Measurements from ENCODE around the gene GAL3ST2.

Gene GAL3ST2

DNA sequence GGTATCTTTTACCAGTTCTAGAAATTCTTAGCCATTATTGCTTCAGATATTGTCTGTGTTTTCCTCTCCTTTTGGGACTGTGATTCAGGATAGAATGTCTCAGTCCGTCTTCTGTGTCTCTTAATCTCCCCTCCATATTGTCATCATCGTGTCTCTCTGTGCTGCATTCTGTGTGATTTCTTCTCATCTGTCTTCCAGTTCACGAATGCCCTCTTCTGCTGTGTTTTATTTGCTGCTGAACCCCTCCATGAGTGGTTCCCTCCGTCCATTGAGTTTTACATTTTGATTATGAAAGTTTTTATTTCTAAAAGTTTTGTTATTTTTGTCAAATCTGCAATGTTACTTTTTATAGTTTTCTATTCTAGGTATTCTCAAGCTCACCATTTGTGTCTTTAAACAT, 30.5 kb upstream of the GAL3ST2 start:
- DNase-seq (ENCODE audit: extremely low read depth, low read depth), result no peak
- TF ChIP-seq, protein P1, sequence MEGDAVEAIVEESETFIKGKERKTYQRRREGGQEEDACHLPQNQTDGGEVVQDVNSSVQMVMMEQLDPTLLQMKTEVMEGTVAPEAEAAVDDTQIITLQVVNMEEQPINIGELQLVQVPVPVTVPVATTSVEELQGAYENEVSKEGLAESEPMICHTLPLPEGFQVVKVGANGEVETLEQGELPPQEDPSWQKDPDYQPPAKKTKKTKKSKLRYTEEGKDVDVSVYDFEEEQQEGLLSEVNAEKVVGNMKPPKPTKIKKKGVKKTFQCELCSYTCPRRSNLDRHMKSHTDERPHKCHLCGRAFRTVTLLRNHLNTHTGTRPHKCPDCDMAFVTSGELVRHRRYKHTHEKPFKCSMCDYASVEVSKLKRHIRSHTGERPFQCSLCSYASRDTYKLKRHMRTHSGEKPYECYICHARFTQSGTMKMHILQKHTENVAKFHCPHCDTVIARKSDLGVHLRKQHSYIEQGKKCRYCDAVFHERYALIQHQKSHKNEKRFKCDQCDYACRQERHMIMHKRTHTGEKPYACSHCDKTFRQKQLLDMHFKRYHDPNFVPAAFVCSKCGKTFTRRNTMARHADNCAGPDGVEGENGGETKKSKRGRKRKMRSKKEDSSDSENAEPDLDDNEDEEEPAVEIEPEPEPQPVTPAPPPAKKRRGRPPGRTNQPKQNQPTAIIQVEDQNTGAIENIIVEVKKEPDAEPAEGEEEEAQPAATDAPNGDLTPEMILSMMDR (IDR thresholded peaks at IDR 0.05; ENCODE audit: low read depth, low read length, missing control alignments), result no peak
- H3K4me3 ChIP-seq (replicated peaks; ENCODE audit: low read depth, low read length), result no peak overlapping the region

GRCh38 chr2:241748468-241749256, 28.0 kb upstream of the GAL3ST2 start:
- no peak for DNase-seq (ENCODE audit: extremely low read depth, low read depth)
- H3K4me3 ChIP-seq (replicated peaks; ENCODE audit: low read depth, low read length), result no peak overlapping the region
- TF ChIP-seq, protein P1 (IDR thresholded peaks at IDR 0.05; ENCODE audit: low read depth, low read length, missing control alignments), result no peak

- DNase-seq (ENCODE audit: extremely low read depth, low read depth), result no peak
- TF ChIP-seq, protein P1 (IDR thresholded peaks at IDR 0.05; ENCODE audit: low read depth, low read length, missing control alignments), result no peak
- no peak overlapping the region for H3K4me3 ChIP-seq (replicated peaks; ENCODE audit: low read depth, low read length)
Measured at GRCh38 chr2:241750076-241750840, 26.4 kb upstream of the GAL3ST2 start.

- no peak overlapping the region for H3K4me3 ChIP-seq (replicated peaks; ENCODE audit: low read depth, low read length)
Measured at GRCh38 chr2:241751152-241751551, 25.5 kb upstream of the GAL3ST2 start.

GRCh38 chr2:241751776-241752175, 24.8 kb upstream of the GAL3ST2 start:
- TF ChIP-seq, protein P1 (IDR thresholded peaks at IDR 0.05; ENCODE audit: low read depth, low read length, missing control alignments), result no peak
- DNase-seq (ENCODE audit: extremely low read depth, low read depth), result no peak
- H3K4me3 ChIP-seq (replicated peaks; ENCODE audit: low read depth, low read length), result no peak overlapping the region

More at GRCh38 chr2:241751152-241751551, 25.5 kb upstream of the GAL3ST2 start:
- TF ChIP-seq, protein P1 (IDR thresholded peaks at IDR 0.05; ENCODE audit: low read depth, low read length, missing control alignments), result no peak
- DNase-seq (ENCODE audit: extremely low read depth, low read depth), result no peak

DNA sequence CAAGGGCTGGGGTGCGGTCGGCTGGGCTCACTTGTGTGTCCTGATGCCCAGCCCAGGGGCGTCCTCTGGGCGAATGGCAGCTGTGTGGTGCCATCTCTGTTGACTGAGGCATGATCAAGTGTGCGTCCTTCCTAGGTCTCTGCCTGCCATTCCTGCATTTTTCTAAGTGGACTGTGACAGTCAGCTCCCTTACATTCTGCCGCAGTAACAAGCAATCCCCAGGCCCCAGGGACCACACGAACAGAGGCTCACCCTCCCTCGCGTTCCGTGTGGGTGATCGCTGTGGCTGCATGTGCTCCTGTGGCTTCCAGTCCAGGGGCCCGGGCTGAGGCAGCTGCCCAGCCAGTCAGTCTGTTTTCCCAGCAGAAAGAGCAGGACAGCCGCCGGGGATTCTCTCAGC, 24.4 kb upstream of the GAL3ST2 start:
- TF ChIP-seq, protein P1 (IDR thresholded peaks at IDR 0.05; ENCODE audit: low read depth, low read length, missing control alignments), result no peak
- no peak for DNase-seq (ENCODE audit: extremely low read depth, low read depth)
- no peak overlapping the region for H3K4me3 ChIP-seq (replicated peaks; ENCODE audit: low read depth, low read length)
